ENCODE results near the gene NKIRAS2.

The NKIRAS2 gene

GRCh38 chr17:42025936-42026335 lies 6.0 kb downstream of the NKIRAS2 start:
- Histone ChIP-seq H3K9me3 (ENCODE audit: control insufficient read depth in 2 of 2, low read length in 2 of 2) (no peaks in the 10 kb centered on the region), H3K27me3 (ENCODE audit: control insufficient read depth in 2 of 2, insufficient read depth in 2 of 2, low read length in 2 of 2) (no peaks in the 10 kb centered on the region), H3K27ac (ENCODE audit: low read depth in 2 of 2, low read length in 2 of 2) (no peak overlapping the region), H3K36me3 (ENCODE audit: control insufficient read depth in 2 of 2, insufficient read depth in 2 of 2, low read length in 2 of 2) (peaks cover 19 to 23% of the 10 kb centered on the region in 2 donors), H3K4me1 (ENCODE audit: control insufficient read depth in 2 of 2, insufficient read depth in 2 of 2, low read length in 2 of 2) (peaks cover 18 to 22% of the 10 kb centered on the region in 2 donors), H3K4me3 (ENCODE audit: low read length in 2 of 2) (no peak overlapping the region), H3K9ac (ENCODE audit: low read depth in 1 of 2, low read length in 2 of 2) (no peak overlapping the region)

DNA sequence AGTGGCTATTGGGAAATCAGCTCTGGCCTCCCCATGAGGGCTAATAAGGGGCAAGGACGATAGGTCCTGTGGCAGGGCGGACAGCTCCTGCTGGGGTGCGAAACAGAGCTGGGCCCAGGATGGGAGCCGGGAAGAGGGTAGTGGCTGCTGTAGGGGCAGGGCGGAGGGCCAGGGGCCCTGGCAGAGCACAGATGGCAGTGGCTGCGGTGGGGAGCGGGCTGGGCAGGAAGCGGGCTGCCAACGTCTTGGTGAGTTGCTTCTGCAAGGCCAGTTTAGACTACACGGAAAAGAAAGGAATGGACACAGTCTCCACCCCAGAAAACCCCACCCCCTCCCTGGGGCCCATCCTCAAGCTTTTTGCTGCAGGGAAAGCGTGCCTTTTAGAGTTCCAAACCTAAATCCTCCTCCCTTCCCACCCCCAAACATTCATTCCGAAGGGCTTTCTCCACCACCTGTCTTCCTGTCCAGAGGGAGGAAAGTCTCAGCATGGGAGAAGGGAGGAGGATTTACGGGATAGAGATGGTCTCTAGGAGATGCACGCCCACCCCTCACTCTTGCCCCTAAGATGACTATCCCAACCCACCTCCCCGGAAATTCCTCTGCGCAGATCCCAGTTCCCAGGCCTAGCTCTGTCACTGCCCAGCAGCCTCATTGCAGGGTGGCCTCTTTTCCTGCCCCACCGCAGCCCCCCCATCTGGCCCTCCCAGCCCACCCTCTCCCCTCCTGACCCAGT lies 7.1 kb downstream of the NKIRAS2 start:
- Histone ChIP-seq H3K4me3 (ENCODE audit: low read length in 2 of 2) (no peak overlapping the region), H3K27me3 (ENCODE audit: control insufficient read depth in 2 of 2, insufficient read depth in 2 of 2, low read length in 2 of 2) (no peaks in the 10 kb centered on the region), H3K27ac (ENCODE audit: low read depth in 2 of 2, low read length in 2 of 2) (no peak overlapping the region), H3K4me1 (ENCODE audit: control insufficient read depth in 2 of 2, insufficient read depth in 2 of 2, low read length in 2 of 2) (peaks cover 15 to 16% of the 10 kb centered on the region in 2 donors), H3K9ac (ENCODE audit: low read depth in 1 of 2, low read length in 2 of 2) (no peak overlapping the region), H3K36me3 (ENCODE audit: control insufficient read depth in 2 of 2, insufficient read depth in 2 of 2, low read length in 2 of 2) (peaks cover 19 to 23% of the 10 kb centered on the region in 2 donors), H3K9me3 (ENCODE audit: control insufficient read depth in 2 of 2, low read length in 2 of 2) (no peaks in the 10 kb centered on the region)

DNA sequence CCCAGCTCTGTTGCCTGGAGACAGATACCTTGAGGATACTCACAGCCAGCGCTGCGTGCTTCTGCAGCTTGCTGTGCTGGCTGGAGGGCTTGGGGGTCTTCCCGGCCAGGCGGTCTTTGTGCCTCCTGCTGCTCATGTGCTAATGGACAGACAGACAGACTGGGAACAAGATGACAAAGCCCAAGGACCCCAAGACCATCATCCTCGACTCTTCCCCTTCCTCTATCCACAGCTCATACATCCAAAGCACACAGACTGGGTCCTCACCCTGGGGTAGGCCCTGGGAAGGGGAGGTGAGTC lies 7.7 kb downstream of the NKIRAS2 start:
- no peaks in the 10 kb centered on the region for H3K9me3 ChIP-seq (ENCODE audit: control insufficient read depth in 2 of 2, low read length in 2 of 2)
- H3K9ac ChIP-seq (ENCODE audit: low read depth in 1 of 2, low read length in 2 of 2): no peak overlapping the region
- peaks cover 15 to 17% of the 10 kb centered on the region in 2 donors for H3K36me3 ChIP-seq (ENCODE audit: control insufficient read depth in 2 of 2, insufficient read depth in 2 of 2, low read length in 2 of 2)
- H3K27ac ChIP-seq (ENCODE audit: low read depth in 2 of 2, low read length in 2 of 2): no peak overlapping the region
- no peak overlapping the region for H3K4me3 ChIP-seq (ENCODE audit: low read length in 2 of 2)
- H3K4me1 ChIP-seq (ENCODE audit: control insufficient read depth in 2 of 2, insufficient read depth in 2 of 2, low read length in 2 of 2): peaks cover 15 to 16% of the 10 kb centered on the region in 2 donors
- no peaks in the 10 kb centered on the region for H3K27me3 ChIP-seq (ENCODE audit: control insufficient read depth in 2 of 2, insufficient read depth in 2 of 2, low read length in 2 of 2)

DNA sequence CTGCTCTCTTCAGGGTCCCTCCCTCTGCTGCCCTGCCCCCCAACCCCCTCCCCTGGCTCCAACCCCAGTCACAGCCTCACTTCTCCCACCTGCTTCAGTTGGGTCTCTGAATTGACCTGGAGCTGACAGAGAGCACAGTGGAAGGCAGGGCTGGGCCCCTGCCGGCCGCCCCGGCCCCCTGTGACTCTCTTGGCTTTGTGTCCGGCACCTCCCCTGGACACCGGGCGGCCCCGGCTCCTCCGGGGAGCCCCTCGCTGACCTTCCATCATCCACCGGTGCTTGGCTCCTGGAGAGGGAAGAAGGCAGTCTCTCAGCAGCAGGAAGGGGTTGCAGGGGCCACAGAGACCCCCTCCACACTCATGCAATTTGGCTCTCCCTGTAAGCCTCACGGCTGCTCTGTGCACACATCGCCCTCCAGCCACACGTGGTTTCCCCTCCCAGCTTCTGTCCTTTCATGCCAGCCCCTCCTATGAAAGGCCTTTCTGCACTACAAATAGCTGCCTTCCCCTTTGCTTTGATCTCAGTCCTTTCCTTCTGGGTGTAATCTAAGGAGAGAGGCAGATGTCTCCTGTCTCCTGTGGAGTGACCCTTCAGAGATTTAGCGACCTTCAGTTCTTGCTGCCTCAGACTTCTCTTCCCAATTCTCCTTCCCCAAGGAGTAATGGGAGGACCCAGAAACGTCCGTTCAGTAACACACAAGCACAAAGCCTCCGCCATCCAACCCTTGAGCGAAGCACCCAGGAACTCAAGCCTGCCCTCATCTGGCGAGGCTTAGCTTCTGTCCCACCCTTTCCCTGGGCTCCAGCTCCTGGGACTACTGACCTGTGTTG lies 8.3 kb downstream of the NKIRAS2 start:
- Histone ChIP-seq H3K9ac (ENCODE audit: low read depth in 1 of 2, low read length in 2 of 2) (no peak overlapping the region), H3K27me3 (ENCODE audit: control insufficient read depth in 2 of 2, insufficient read depth in 2 of 2, low read length in 2 of 2) (no peaks in the 10 kb centered on the region), H3K9me3 (ENCODE audit: control insufficient read depth in 2 of 2, low read length in 2 of 2) (no peaks in the 10 kb centered on the region), H3K36me3 (ENCODE audit: control insufficient read depth in 2 of 2, insufficient read depth in 2 of 2, low read length in 2 of 2) (peaks cover 10 to 11% of the 10 kb centered on the region in 2 donors), H3K4me3 (ENCODE audit: low read length in 2 of 2) (no peak overlapping the region), H3K27ac (ENCODE audit: low read depth in 2 of 2, low read length in 2 of 2) (no peak overlapping the region), H3K4me1 (ENCODE audit: control insufficient read depth in 2 of 2, insufficient read depth in 2 of 2, low read length in 2 of 2) (peaks cover 15 to 16% of the 10 kb centered on the region in 2 donors)

- no peaks in the 10 kb centered on the region for H3K9me3 ChIP-seq (ENCODE audit: control insufficient read depth in 2 of 2, low read length in 2 of 2)
Observed at GRCh38 chr17:42028791-42029127, 8.9 kb downstream of the NKIRAS2 start.

DNA sequence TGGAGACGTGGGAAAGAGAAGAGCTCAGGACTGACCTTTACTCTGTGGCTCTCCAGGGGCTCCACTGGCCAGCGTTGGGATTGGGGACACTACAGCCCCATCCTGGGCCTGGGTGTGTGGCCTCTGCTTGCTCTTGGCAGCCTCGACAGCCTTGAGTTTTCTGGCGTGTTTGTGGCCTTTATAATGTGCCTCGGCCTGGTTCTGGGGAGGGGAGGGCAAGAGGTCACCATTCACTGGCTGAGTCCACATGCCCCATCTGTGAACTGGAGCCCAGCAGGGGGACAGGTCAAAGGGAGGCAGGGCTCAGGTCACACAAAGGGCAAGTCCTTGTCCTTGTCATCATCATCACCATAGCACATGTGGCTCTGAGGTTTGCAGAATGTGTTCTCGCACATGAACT lies 11.7 kb downstream of the NKIRAS2 start:
- H3K27me3 ChIP-seq (ENCODE audit: control insufficient read depth in 2 of 2, insufficient read depth in 2 of 2, low read length in 2 of 2): no peaks in the 10 kb centered on the region
- no peak overlapping the region for H3K4me3 ChIP-seq (ENCODE audit: low read length in 2 of 2)
- H3K36me3 ChIP-seq (ENCODE audit: control insufficient read depth in 2 of 2, insufficient read depth in 2 of 2, low read length in 2 of 2): no peaks in the 10 kb centered on the region
- H3K9me3 ChIP-seq (ENCODE audit: control insufficient read depth in 2 of 2, low read length in 2 of 2): no peaks in the 10 kb centered on the region
- H3K27ac ChIP-seq (ENCODE audit: low read depth in 2 of 2, low read length in 2 of 2): no peak overlapping the region
- no peaks in the 10 kb centered on the region for H3K4me1 ChIP-seq (ENCODE audit: control insufficient read depth in 2 of 2, insufficient read depth in 2 of 2, low read length in 2 of 2)
- H3K9ac ChIP-seq (ENCODE audit: low read depth in 1 of 2, low read length in 2 of 2): no peak overlapping the region

More at GRCh38 chr17:42028791-42029127, 8.9 kb downstream of the NKIRAS2 start:
- Histone ChIP-seq H3K4me1 (ENCODE audit: control insufficient read depth in 2 of 2, insufficient read depth in 2 of 2, low read length in 2 of 2) (peaks cover 15% of the 10 kb centered on the region in 2 donors), H3K4me3 (ENCODE audit: low read length in 2 of 2) (no peak overlapping the region), H3K27me3 (ENCODE audit: control insufficient read depth in 2 of 2, insufficient read depth in 2 of 2, low read length in 2 of 2) (no peaks in the 10 kb centered on the region), H3K27ac (ENCODE audit: low read depth in 2 of 2, low read length in 2 of 2) (no peak overlapping the region), H3K36me3 (ENCODE audit: control insufficient read depth in 2 of 2, insufficient read depth in 2 of 2, low read length in 2 of 2) (peaks cover 5% of the 10 kb centered on the region in 2 donors), H3K9ac (ENCODE audit: low read depth in 1 of 2, low read length in 2 of 2) (no peak overlapping the region)

- no peak overlapping the region for H3K4me3 ChIP-seq (ENCODE audit: low read length in 2 of 2)
- H3K27ac ChIP-seq (ENCODE audit: low read depth in 2 of 2, low read length in 2 of 2): no peak overlapping the region
- no peaks in the 10 kb centered on the region for H3K27me3 ChIP-seq (ENCODE audit: control insufficient read depth in 2 of 2, insufficient read depth in 2 of 2, low read length in 2 of 2)
- no peaks in the 10 kb centered on the region for H3K4me1 ChIP-seq (ENCODE audit: control insufficient read depth in 2 of 2, insufficient read depth in 2 of 2, low read length in 2 of 2)
- no peaks in the 10 kb centered on the region for H3K36me3 ChIP-seq (ENCODE audit: control insufficient read depth in 2 of 2, insufficient read depth in 2 of 2, low read length in 2 of 2)
- no peaks in the 10 kb centered on the region for H3K9me3 ChIP-seq (ENCODE audit: control insufficient read depth in 2 of 2, low read length in 2 of 2)
- H3K9ac ChIP-seq (ENCODE audit: low read depth in 1 of 2, low read length in 2 of 2): no peak overlapping the region
Observed at GRCh38 chr17:42034059-42034458, 14.2 kb downstream of the NKIRAS2 start.

GRCh38 chr17:42038221-42038973 lies 18.5 kb downstream of the NKIRAS2 start:
- H3K36me3 ChIP-seq (ENCODE audit: control insufficient read depth in 2 of 2, insufficient read depth in 2 of 2, low read length in 2 of 2): no peaks in the 10 kb centered on the region
- H3K9ac ChIP-seq (ENCODE audit: low read depth in 1 of 2, low read length in 2 of 2): no peak overlapping the region
- H3K4me3 ChIP-seq (ENCODE audit: low read length in 2 of 2): no peak overlapping the region
- no peak overlapping the region for H3K27ac ChIP-seq (ENCODE audit: low read depth in 2 of 2, low read length in 2 of 2)
- no peaks in the 10 kb centered on the region for H3K27me3 ChIP-seq (ENCODE audit: control insufficient read depth in 2 of 2, insufficient read depth in 2 of 2, low read length in 2 of 2)
- H3K4me1 ChIP-seq (ENCODE audit: control insufficient read depth in 2 of 2, insufficient read depth in 2 of 2, low read length in 2 of 2): no peaks in the 10 kb centered on the region
- no peaks in the 10 kb centered on the region for H3K9me3 ChIP-seq (ENCODE audit: control insufficient read depth in 2 of 2, low read length in 2 of 2)

- no peaks in the 10 kb centered on the region for H3K4me1 ChIP-seq (ENCODE audit: control insufficient read depth in 2 of 2, insufficient read depth in 2 of 2, low read length in 2 of 2)
- no peak overlapping the region for H3K9ac ChIP-seq (ENCODE audit: low read depth in 1 of 2, low read length in 2 of 2)
- H3K9me3 ChIP-seq (ENCODE audit: control insufficient read depth in 2 of 2, low read length in 2 of 2): no peaks in the 10 kb centered on the region
- no peaks in the 10 kb centered on the region for H3K36me3 ChIP-seq (ENCODE audit: control insufficient read depth in 2 of 2, insufficient read depth in 2 of 2, low read length in 2 of 2)
- H3K27me3 ChIP-seq (ENCODE audit: control insufficient read depth in 2 of 2, insufficient read depth in 2 of 2, low read length in 2 of 2): no peaks in the 10 kb centered on the region
- H3K4me3 ChIP-seq (ENCODE audit: low read length in 2 of 2): no peak overlapping the region
- H3K27ac ChIP-seq (ENCODE audit: low read depth in 2 of 2, low read length in 2 of 2): no peak overlapping the region
Observed at GRCh38 chr17:42039794-42040763, 20.2 kb downstream of the NKIRAS2 start.
